K562 (cell line): ENCODE measurements around the gene CRAMP1. TPM values are rescaled to one million over a fixed set of nuclear protein-coding genes. Genes with fewer than 3 reads are reported as not detected.
"Not testable (repeated sequence)": the region's sequence is repeated elsewhere in the genome, so short reads cannot be mapped to it uniquely, and the experiment has no call there.

Source experiments
- ATAC-seq: fragments of 200-7000 bp; cut with Tn5 transposase; 3 replicates; pipeline ENCODE4 v1.9.1; 2020; ENCODE audit warnings: moderate library complexity
- BruUV-seq: library from RNA; stranded (reverse); fragments of 400-500 nt; replicated peaks from 2 replicates; lab custom pipeline; 2021; lab: Mats Ljungman, UMichigan
- CTCF ChIA-PET: fragments of 300-600 bp; formaldehyde crosslinking; extraction: SDS; loops from one replicate; lab custom pipeline; 2021; ENCODE audit warnings: low intra/inter-chr PET ratio; lab: Yijun Ruan, JAX
- POLR2A ChIA-PET: fragments of 300-600, 350-650 bp; sonication (Branson Sonifier 250); formaldehyde crosslinking; extraction: SDS; loops from one replicate; lab custom pipeline; 2021; ENCODE audit warnings: antibody characterized with exemption, inconsistent platforms; lab: Yijun Ruan, JAX
- DNase-seq, 4 experiments: peaks; one replicate each; pipeline versions ENCODE4 v3.0.0 to v3.0.0-alpha.2; 2011 to 2018; ENCODE audit warnings: low spot score in 3 of 4, mixed read lengths in 3 of 4; ENCODE audit errors: extremely low read depth in 1 of 4
- FAIRE-seq: peaks from 2 replicates; lab custom pipeline; 2011; peaks lifted over from hg19 to GRCh38; lab: Jason Lieb, UNC
- H2AFZ ChIP-seq: 2 replicates; pipeline ENCODE4 v1.6.0; 2011; ENCODE audit warnings: low read depth, low read length, control low read depth, inconsistent platforms
- H3K27ac ChIP-seq: fragments of 200-600 bp; 3 replicates; pipeline ENCODE4 v1.8.0; 2011; ENCODE audit warnings: low read depth, mild to moderate bottlenecking, control low read depth, inconsistent platforms, low read length, moderate library complexity, mixed read lengths; ENCODE audit errors: extremely low read depth
- H3K27me3 ChIP-seq, 2 experiments: fragments of 300-600 bp in 1 of 2; 2 replicates in 1 of 2; 3 replicates in 1 of 2; pipeline versions ENCODE4 v1.6.0 to v1.8.0; 2011; ENCODE audit warnings: inconsistent platforms in 2 of 2, low read length in 2 of 2, mild to moderate bottlenecking in 1 of 2, mixed read lengths in 1 of 2, moderate library complexity in 1 of 2; ENCODE audit not compliant: control insufficient read depth in 2 of 2, insufficient read depth in 2 of 2
- H3K36me3 ChIP-seq: fragments of 300-600 bp; 3 replicates; pipeline ENCODE4 v1.8.0; 2011; ENCODE audit warnings: mild to moderate bottlenecking, low read length, inconsistent platforms; ENCODE audit not compliant: control insufficient read depth, insufficient read depth
- H3K4me1 ChIP-seq, 2 experiments: fragments of 200-600 bp in 1 of 2; replicated peaks in 1 of 2; 2 replicates in 1 of 2; 3 replicates in 1 of 2; pipeline versions ENCODE4 v1.5.1 to v1.8.0; 2011; ENCODE audit warnings: inconsistent platforms in 2 of 2, low read length in 2 of 2, mild to moderate bottlenecking in 1 of 2, mixed read lengths in 1 of 2, moderate library complexity in 1 of 2; ENCODE audit not compliant: control insufficient read depth in 2 of 2, insufficient read depth in 2 of 2
- H3K4me2 ChIP-seq: 2 replicates; pipeline ENCODE4 v1.6.1; 2011; ENCODE audit warnings: low read length, control low read depth, inconsistent platforms, mixed read lengths; ENCODE audit not compliant: insufficient read depth
- H3K4me3 ChIP-seq: fragments of 200-600 bp; sonication (generic), shearing (Covaris generic); 2 replicates; pipeline ENCODE4 v1.5.1; 2016; ENCODE audit warnings: control low read depth, inconsistent platforms
- H3K79me2 ChIP-seq: fragments of 200-600 bp; 3 replicates; pipeline ENCODE4 v1.8.0; 2011; ENCODE audit warnings: low read length, inconsistent platforms; ENCODE audit not compliant: control insufficient read depth, insufficient read depth
- H3K9ac ChIP-seq, 2 experiments: 2 replicates each; pipeline versions ENCODE4 v1.6.0 to v1.6.1; 2011; ENCODE audit warnings: low read depth in 2 of 2, low read length in 2 of 2, control low read depth in 1 of 2, inconsistent platforms in 1 of 2, mild to moderate bottlenecking in 1 of 2, mixed read lengths in 1 of 2; ENCODE audit not compliant: insufficient read depth in 1 of 2
- H3K9me1 ChIP-seq: one replicate; pipeline ENCODE4 v1.6.0; 2011; ENCODE audit warnings: inconsistent platforms, mild to moderate bottlenecking, low read length, moderate library complexity; ENCODE audit not compliant: control insufficient read depth, insufficient read depth
- H3K9me3 ChIP-seq: replicated peaks from 2 replicates; pipeline ENCODE4 v1.5.1; 2011; ENCODE audit warnings: low read depth, low read length, inconsistent platforms; ENCODE audit not compliant: control insufficient read depth, insufficient read depth
- H4K20me1 ChIP-seq: replicated peaks from 2 replicates; pipeline ENCODE4 v1.6.1; 2011; ENCODE audit warnings: low read length, inconsistent platforms, mixed read lengths; ENCODE audit not compliant: control insufficient read depth, insufficient read depth
- ARID1B ChIP-seq: fragments of 450-650 bp; IDR thresholded peaks from 2 replicates; pipeline ENCODE4 v1.6.1; 2016; ENCODE audit warnings: antibody characterized with exemption, mild to moderate bottlenecking, inconsistent platforms
- CREM ChIP-seq: IDR thresholded peaks from 2 replicates; pipeline ENCODE4 v1.6.1; 2014; ENCODE audit warnings: antibody characterized with exemption, low read depth
- ESRRA ChIP-seq: fragments of 450-650 bp; IDR thresholded peaks from 2 replicates; pipeline ENCODE4 v1.6.1; 2014; ENCODE audit warnings: low read depth, mild to moderate bottlenecking, moderate library complexity, borderline replicate concordance
- EWSR1 ChIP-seq: fragments of 450-650 bp; IDR thresholded peaks from 2 replicates; pipeline ENCODE4 v1.6.1; 2018; ENCODE audit warnings: borderline replicate concordance, mild to moderate bottlenecking, low read depth, moderate library complexity; ENCODE audit not compliant: partially characterized antibody
- HDGF ChIP-seq: fragments of 450-650 bp; IDR thresholded peaks from 2 replicates; pipeline ENCODE4 v1.6.1; 2016
- HMG20A ChIP-seq: fragments of 450-650 bp; formaldehyde crosslinking; conservative IDR thresholded peaks from 2 replicates; pipeline ENCODE4 v1.4.0; 2020; ENCODE audit warnings: mild to moderate bottlenecking, mixed read lengths
- MXI1 ChIP-seq: IDR thresholded peaks from 2 replicates; pipeline ENCODE4 v1.6.1; 2011; ENCODE audit warnings: low read depth, mild to moderate bottlenecking, improper control_type of control experiment, low read length
- NFE2 ChIP-seq: IDR thresholded peaks from 2 replicates; pipeline ENCODE4 v1.6.1; 2014; ENCODE audit warnings: antibody characterized with exemption, low read depth
- NFIX ChIP-seq: fragments of 250-450 bp; sonication (Bioruptor Pico); IDR thresholded peaks from 2 replicates; pipeline ENCODE4 v1.4.0; 2020; ENCODE audit warnings: low read depth, mild to moderate bottlenecking, moderate library complexity
- SOX6 ChIP-seq: fragments of 450-650 bp; IDR thresholded peaks from 2 replicates; pipeline ENCODE4 v1.6.1; 2014; ENCODE audit warnings: mild to moderate bottlenecking
- TBL1XR1 ChIP-seq, 2 experiments: IDR thresholded peaks; 2 replicates each; pipeline ENCODE4 v1.6.1; 2012; ENCODE audit warnings: improper control_type of control experiment in 2 of 2, low read length in 2 of 2, mild to moderate bottlenecking in 1 of 2
- ZEB2 ChIP-seq: fragments of 450-650 bp; IDR thresholded peaks from 2 replicates; pipeline ENCODE4 v1.6.1; 2016
- ZNF408 ChIP-seq: fragments of 250-450 bp; sonication (Bioruptor Pico); IDR thresholded peaks from 2 replicates; pipeline ENCODE4 v1.4.0; 2020; ENCODE audit warnings: low read depth, mild to moderate bottlenecking, moderate library complexity
- ZNF586 ChIP-seq: fragments of 450-650 bp; formaldehyde crosslinking; conservative IDR thresholded peaks from 2 replicates; pipeline ENCODE4 v1.4.0; 2020; ENCODE audit warnings: mild to moderate bottlenecking, moderate library complexity
- WGBS: fragments of 100-300 bp; shearing (Covaris generic); methylation state at CpG from one replicate; pipeline ENCODE4 v1.1.6; 2016; ENCODE audit warnings: low coverage, mixed read lengths; ENCODE audit not compliant: insufficient coverage; ENCODE audit errors: missing lambda C conversion rate; 5-methylcytosine and 5-hydroxymethylcytosine counted together
- in situ Hi-C: fragments of 300-500 bp; cut with MboI; formaldehyde crosslinking; loops from 4 replicates; pipeline ENCODE4 v1.15.0; 2018; ENCODE audit warnings: inconsistent platforms, mixed read lengths
- intact Hi-C: fragments of 100-400 bp; cut with micrococcal nuclease; formaldehyde crosslinking; loops from 2 replicates; pipeline ENCODE4 v1.14.2; 2022
- polyA plus RNA-seq, 8 experiments: library from polyadenylated mRNA; depleted of rRNA in 4 of 8; stranded (reverse) in 5 of 8; unstranded in 3 of 8; fragments of >200 nt; fragmentation: Nextera tagmentation in 2 of 8; fragmentation: Illumina TruSeq in 1 of 8; extraction: Ambion mirVana in 2 of 8; extraction: Trizol in 1 of 8; gene quantifications; 2 replicates each; pipeline versions ENCODE4 v1.2.1 to v1.2.3, GENCODE V29; 2011 to 2014; ENCODE audit warnings: inconsistent platforms in 1 of 8, missing spikeins in 1 of 8
- total RNA-seq, 7 experiments: library from RNA; depleted of rRNA in 6 of 7; stranded (reverse); fragments of >200 nt in 6 of 7; fragmentation: Illumina TruSeq in 2 of 7; extraction: Trizol in 2 of 7; gene quantifications; 2 replicates each; pipeline versions ENCODE4 v1.2.1 to v1.2.3, GENCODE V29; 2011 to 2021; ENCODE audit warnings: low replicate concordance in 1 of 7

The CRAMP1 gene
- total and polyA plus RNA-seq, 9 of the 15 experiments (the other 6 are each of a cell fraction or from before 2014, with no cell fraction given): 0.52 to 20.8 (median 7.5) TPM

GRCh38 chr16:1715220-1715619 lies 103.1 kb downstream of the CRAMP1 start:
- Histone ChIP-seq H3K4me2 (no peak overlapping the region), H3K36me3 (peaks cover 10% of the 10 kb centered on the region; the same call in 2 of the 3 replicates), H3K27me3 (no peaks in the 10 kb centered on the region), H3K9me1 (no peaks in the 10 kb centered on the region), H3K9me3 (no peaks in the 10 kb centered on the region), H3K27ac (no peak overlapping the region), H3K4me1 (peaks cover 0 to 12% of the 10 kb centered on the region in 2 experiments; a peak in 2 of 5 replicates), H3K9ac (peak overlapping the region in 1 of 2 experiments; percentile 55; a peak in 1 of 4 replicates), H4K20me1 (peaks cover 11% of the 10 kb centered on the region; the same call in 1 of the 2 replicates), H2AFZ (no peak overlapping the region), H3K79me2 (peaks cover 47% of the 10 kb centered on the region), H3K4me3 (no peak overlapping the region)
- no peak for FAIRE-seq
- intact Hi-C loops: no loop called here
- TF ChIP-seq ZNF408 (CRISPR knock-in tag): no peak
- TF ChIP-seq ZNF586 (CRISPR knock-in tag): no peak
- TF ChIP-seq NFE2: no peak
- no peak for TF ChIP-seq SOX6
- no peak for TF ChIP-seq HMG20A
- TF ChIP-seq CREM: no peak
- no peak for TF ChIP-seq ESRRA
- TF ChIP-seq MXI1: no peak
- TF ChIP-seq NFIX (CRISPR knock-in tag): no peak
- no peak for TF ChIP-seq HDGF
- TF ChIP-seq TBL1XR1 (IDR thresholded peaks at IDR 0.05; ENCODE audit: low read length in 2 of 2): no peak
- no peak for TF ChIP-seq EWSR1
- TF ChIP-seq ZEB2: no peak
- TF ChIP-seq ARID1B: no peak
- ChIA-PET POLR2A (interaction anchor here (0.7 to 0.9 kb wide), 2 partner anchors 14 to 53 kb away, joined by 3 read pairs; no protein-coding TSS in a partner anchor), CTCF (no interaction called here)
- in situ Hi-C loops: no loop called here
- BruUV-seq: no TSS peak
- DNase-seq: no peak
- WGBS: 92% methylated on average over 12 of the region's 12 CpGs
- ATAC-seq: no peak

DNA sequence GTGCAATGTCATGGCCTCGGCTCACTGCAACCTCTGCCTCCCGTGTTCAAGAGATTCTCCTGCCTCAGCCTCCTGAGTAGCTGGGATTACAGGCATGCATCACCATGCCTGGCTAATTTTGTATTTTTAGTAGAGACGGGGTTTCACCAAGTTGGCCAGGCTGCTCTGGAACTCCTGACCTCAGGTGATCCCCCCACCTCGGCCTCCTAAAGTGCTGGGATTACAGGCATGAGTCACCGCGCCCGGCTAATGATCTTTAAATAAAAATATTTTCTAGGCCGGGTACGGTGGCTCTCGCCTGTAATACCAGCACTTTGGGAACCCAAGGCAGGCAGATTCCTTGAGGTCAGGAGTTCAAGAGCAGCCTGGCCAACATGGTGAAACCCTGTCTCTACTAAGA lies 106.1 kb downstream of the CRAMP1 start:
- DNase-seq, H3K9me1 ChIP-seq, intact Hi-C loops, H3K4me3 ChIP-seq, H3K27me3 ChIP-seq, BruUV-seq, H3K9ac ChIP-seq, H3K9me3 ChIP-seq, FAIRE-seq, H2AFZ ChIP-seq, CTCF ChIA-PET, H3K27ac ChIP-seq, ATAC-seq, POLR2A ChIA-PET, in situ Hi-C loops, H3K36me3 ChIP-seq, H3K4me2 ChIP-seq: not testable (repeated sequence)
- 0 out of 2 replicates have a peak, but pooled peaks cover 11% of the 10 kb centered on the region for H4K20me1 ChIP-seq
- 84% methylated on average over 10 of the region's 10 CpGs for WGBS
- peaks cover 32% of the 10 kb centered on the region for H3K79me2 ChIP-seq
- H3K4me1 ChIP-seq: peaks cover 5 to 14% of the 10 kb centered on the region in 2 experiments; a peak in 3 of 5 replicates
